Measurements from ENCODE around the gene HDAC3. TPM values are rescaled to one million over a fixed set of nuclear protein-coding genes. Genes with fewer than 3 reads are reported as not detected.

Gene HDAC3
- total RNA-seq, 6 experiments from 2014 or later: 18.2 to 26.5 (median 23.3) TPM

- no peaks in the 10 kb centered on the region for H3K9me3 ChIP-seq
- ATAC-seq (no peak), DNase-seq (no peak)
- intact Hi-C loops (cut with DNase I): no loop called here
- H3K27me3 ChIP-seq: no peaks in the 10 kb centered on the region
- TF ChIP-seq POLR2A (IDR thresholded peaks at IDR 0.05): peak; percentile 0
- no peak for TF ChIP-seq CTCF (IDR thresholded peaks at IDR 0.05)
- H3K27ac ChIP-seq: peak overlapping the region; percentile 56 to 66 (median 62)
- WGBS (ENCODE audit: insufficient coverage, low coverage, low lambda C conversion rate, missing lambda C conversion rate): 43% methylated on average over 2 of the region's 2 CpGs
- H3K4me1 ChIP-seq: peaks cover 0 to 9% (median 2%) of the 10 kb centered on the region in 4 donors
- H3K36me3 ChIP-seq: no peaks in the 10 kb centered on the region
- H3K4me3 ChIP-seq: peak overlapping the region; percentile 37 to 50 (median 47)
Observed at GRCh38 chr5:141681295-141681694, 44.6 kb upstream of the HDAC3 start.

- H3K4me3 ChIP-seq: peak overlapping the region in 1 of 3 donors; percentile 50
- TF ChIP-seq CTCF (IDR thresholded peaks at IDR 0.05) (no peak), POLR2A (IDR thresholded peaks at IDR 0.05) (peak; percentile 14)
- no peaks in the 10 kb centered on the region for H3K27me3 ChIP-seq
- ATAC-seq: peak; percentile 42 to 70 (median 56)
- peak overlapping the region in 2 of 3 donors; percentile 62 to 66 for H3K27ac ChIP-seq
- intact Hi-C loops (cut with DNase I): no loop called here
- H3K4me1 ChIP-seq: peaks cover 0 to 9% (median 2%) of the 10 kb centered on the region in 4 donors
- no peaks in the 10 kb centered on the region for H3K36me3 ChIP-seq
- DNase-seq: peak in 2 of 3 donors; percentile 68 to 70
- no peaks in the 10 kb centered on the region for H3K9me3 ChIP-seq
- 49% methylated on average over 6 of the region's 6 CpGs for WGBS (ENCODE audit: insufficient coverage, low coverage, low lambda C conversion rate, missing lambda C conversion rate)
Observed at GRCh38 chr5:141680751-141681201, 44.1 kb upstream of the HDAC3 start.

- TF ChIP-seq CTCF (IDR thresholded peaks at IDR 0.05) (no peak), POLR2A (IDR thresholded peaks at IDR 0.05) (no peak)
- Histone ChIP-seq H3K9me3 (no peaks in the 10 kb centered on the region), H3K27ac (no peak overlapping the region), H3K27me3 (no peaks in the 10 kb centered on the region), H3K4me1 (peaks cover 0 to 9% (median 2%) of the 10 kb centered on the region in 4 donors), H3K4me3 (no peak overlapping the region), H3K36me3 (no peaks in the 10 kb centered on the region)
- intact Hi-C loops (cut with DNase I): no loop called here
- ATAC-seq: no peak
- WGBS (ENCODE audit: insufficient coverage, low coverage, low lambda C conversion rate, missing lambda C conversion rate): no CpG with 5 or more reads among the region's 16 CpGs
- DNase-seq: no peak
Observed at GRCh38 chr5:141680178-141680577, 43.5 kb upstream of the HDAC3 start.

- TF ChIP-seq CTCF (IDR thresholded peaks at IDR 0.05): no peak
- TF ChIP-seq POLR2A (IDR thresholded peaks at IDR 0.05): no peak
- ATAC-seq: no peak
- no peaks in the 10 kb centered on the region for H3K36me3 ChIP-seq
- peaks cover 0 to 6% (median under 1%) of the 10 kb centered on the region in 4 donors for H3K4me1 ChIP-seq
- H3K9me3 ChIP-seq: no peaks in the 10 kb centered on the region
- no peak overlapping the region for H3K27ac ChIP-seq
- intact Hi-C loops (cut with DNase I): no loop called here
- H3K4me3 ChIP-seq: no peak overlapping the region
- DNase-seq: no peak
- no peaks in the 10 kb centered on the region for H3K27me3 ChIP-seq
Observed at GRCh38 chr5:141677415-141677814, 40.8 kb upstream of the HDAC3 start.

GRCh38 chr5:141675672-141676071, 39.0 kb upstream of the HDAC3 start:
- H3K4me3 ChIP-seq: no peak overlapping the region
- intact Hi-C loops (cut with DNase I): no loop called here
- no peak overlapping the region for H3K27ac ChIP-seq
- DNase-seq: no peak
- 83% methylated on average over 4 of the region's 4 CpGs for WGBS (ENCODE audit: insufficient coverage, low coverage, low lambda C conversion rate, missing lambda C conversion rate)
- no peaks in the 10 kb centered on the region for H3K36me3 ChIP-seq
- H3K27me3 ChIP-seq: no peaks in the 10 kb centered on the region
- TF ChIP-seq POLR2A (IDR thresholded peaks at IDR 0.05) (no peak), CTCF (IDR thresholded peaks at IDR 0.05) (no peak)
- H3K4me1 ChIP-seq: no peaks in the 10 kb centered on the region
- no peak for ATAC-seq
- H3K9me3 ChIP-seq: no peaks in the 10 kb centered on the region
